Measurements from ENCODE around the gene SDHB.

GRCh38 chr1:16989676-16990391 is 64.0 kb downstream of the SDHB start:
- TF ChIP-seq CTCF (IDR thresholded peaks at IDR 0.05), result no peak
- no peak for TF ChIP-seq POLR2A (IDR thresholded peaks at IDR 0.05)
- TF ChIP-seq EP300 (IDR thresholded peaks at IDR 0.05), result no peak

Measured in tibial nerve (tissue), 4 donors.